Bronchial epithelial cell (primary cell): ENCODE data around the gene SLC19A3. TPM values are rescaled to one million over a fixed set of nuclear protein-coding genes. Genes with fewer than 3 reads are reported as not detected.
"Not testable (repeated sequence)": the region's sequence is repeated elsewhere in the genome, so short reads cannot be mapped to it uniquely, and the experiment has no call there.

Source experiments
- DNase-seq: peaks from one replicate; pipeline ENCODE4 v3.0.0-alpha.2; 2010; ENCODE audit warnings: low read depth
- FAIRE-seq: peaks from 2 replicates; lab custom pipeline; 2011; peaks lifted over from hg19 to GRCh38; lab: Jason Lieb, UNC
- H3K27me3 ChIP-seq: 2 replicates; pipeline ENCODE4 v1.5.1; 2011; ENCODE audit warnings: low read length; ENCODE audit not compliant: control insufficient read depth, insufficient read depth
- H3K36me3 ChIP-seq: 2 replicates; pipeline ENCODE4 v1.5.1; 2011; ENCODE audit warnings: low read length; ENCODE audit not compliant: control insufficient read depth, insufficient read depth
- H3K4me3 ChIP-seq: 2 replicates; pipeline ENCODE4 v1.5.1; 2011; ENCODE audit warnings: mild to moderate bottlenecking, low read depth, low read length, control low read depth
- CTCF ChIP-seq: IDR thresholded peaks from 2 replicates; pipeline ENCODE4 v1.5.1; 2011; ENCODE audit warnings: mild to moderate bottlenecking, moderate library complexity, low read length, control low read depth, inconsistent platforms; ENCODE audit not compliant: insufficient read depth, severe bottlenecking
- total RNA-seq: library from RNA; depleted of rRNA; stranded (reverse); fragments of >200 nt; gene quantifications from 2 replicates; pipeline ENCODE4 v1.2.1, GENCODE V29; 2014

Gene SLC19A3
- total RNA-seq, 1 donor from 2014 or later: not detected

DNA sequence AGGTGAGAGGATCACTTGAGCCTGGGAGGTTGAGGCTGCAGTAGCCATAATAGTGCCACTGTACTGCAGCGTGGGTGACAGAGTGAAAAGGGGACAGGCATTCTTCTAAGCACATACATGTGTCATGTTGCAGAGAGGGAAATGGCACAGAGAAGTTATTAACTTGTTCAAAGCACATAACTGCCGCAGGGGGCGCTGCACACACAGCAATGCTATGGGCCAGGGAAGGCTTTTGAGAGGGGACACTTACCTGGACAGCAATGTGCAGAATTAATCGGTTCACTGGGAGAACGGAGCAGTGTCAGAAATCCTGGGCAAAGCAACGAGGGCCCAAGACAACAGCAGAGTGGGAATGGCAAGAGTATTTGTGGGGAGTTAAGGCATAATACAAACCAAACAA is 30.3 kb upstream of the SLC19A3 start:
- DNase-seq (peak; percentile 8), FAIRE-seq (no peak)
- Histone ChIP-seq H3K4me3 (no peak overlapping the region), H3K36me3 (no peaks in the 10 kb centered on the region), H3K27me3 (no peaks in the 10 kb centered on the region)
- TF ChIP-seq CTCF: peak; percentile 30

GRCh38 chr2:227745594-227745993 is 27.8 kb upstream of the SLC19A3 start, which contains the start of gene SCYGR8:
Gene SCYGR8, plus strand, starts transcription at chr2:227745894. Its CDS starts 0 bp downstream, at chr2:227745894.
- DNase-seq (no peak), FAIRE-seq (no peak)
- H3K27me3 ChIP-seq: no peaks in the 10 kb centered on the region
- H3K36me3 ChIP-seq: no peaks in the 10 kb centered on the region
- TF ChIP-seq CTCF: no peak
- no peak within 1 kb of the TSS for H3K4me3 ChIP-seq

- not testable (repeated sequence) for H3K36me3 ChIP-seq, FAIRE-seq, H3K4me3 ChIP-seq, H3K27me3 ChIP-seq, DNase-seq
Measured at GRCh38 chr2:227740705-227741104, 22.9 kb upstream of the SLC19A3 start.

DNA sequence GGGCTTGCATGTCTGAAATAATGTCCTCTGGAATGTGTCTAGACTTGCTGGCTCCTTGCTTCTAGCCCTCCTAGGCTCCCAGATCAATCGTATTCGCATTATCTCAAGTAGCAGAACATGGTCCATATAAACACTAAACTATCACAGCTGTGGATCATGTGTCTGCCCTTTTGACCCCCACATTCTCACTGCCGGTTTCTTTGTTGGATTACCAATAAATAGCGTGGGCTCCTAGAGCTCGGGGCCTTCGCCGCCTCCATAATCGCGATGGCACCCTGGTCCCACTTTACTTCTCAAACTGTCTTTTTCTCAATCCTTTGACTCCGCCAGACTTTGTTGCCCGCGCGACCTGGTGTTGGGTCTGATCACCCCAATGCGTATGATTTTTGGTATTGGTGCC is 21.5 kb upstream of the SLC19A3 start:
- Histone ChIP-seq H3K27me3 (no peaks in the 10 kb centered on the region), H3K36me3 (no peaks in the 10 kb centered on the region), H3K4me3 (no peak overlapping the region)
- no peak for TF ChIP-seq CTCF
- DNase-seq: no peak
- no peak for FAIRE-seq

GRCh38 chr2:227728035-227728434 is 10.2 kb upstream of the SLC19A3 start, which contains the start of gene SCYGR7:
Gene SCYGR7, plus strand, starts transcription at chr2:227728335. Its CDS starts 0 bp downstream, at chr2:227728335.
- FAIRE-seq (no peak), DNase-seq (no peak)
- H3K4me3 ChIP-seq: no peak within 1 kb of the TSS
- no peaks in the 10 kb centered on the region for H3K27me3 ChIP-seq
- H3K36me3 ChIP-seq: no peaks in the 10 kb centered on the region
- TF ChIP-seq CTCF: no peak

- Histone ChIP-seq H3K36me3 (no peaks in the 10 kb centered on the region), H3K27me3 (no peaks in the 10 kb centered on the region), H3K4me3 (no peak within 1 kb of the TSS)
- no peak for DNase-seq
- no peak for FAIRE-seq
- TF ChIP-seq CTCF: no peak
Measured at GRCh38 chr2:227724394-227725039, 6.7 kb upstream of the SLC19A3 start, which contains the start of gene SCYGR6. Gene SCYGR6, minus strand, starts transcription at chr2:227724757. Its CDS starts 0 bp downstream, at chr2:227724757.

DNA sequence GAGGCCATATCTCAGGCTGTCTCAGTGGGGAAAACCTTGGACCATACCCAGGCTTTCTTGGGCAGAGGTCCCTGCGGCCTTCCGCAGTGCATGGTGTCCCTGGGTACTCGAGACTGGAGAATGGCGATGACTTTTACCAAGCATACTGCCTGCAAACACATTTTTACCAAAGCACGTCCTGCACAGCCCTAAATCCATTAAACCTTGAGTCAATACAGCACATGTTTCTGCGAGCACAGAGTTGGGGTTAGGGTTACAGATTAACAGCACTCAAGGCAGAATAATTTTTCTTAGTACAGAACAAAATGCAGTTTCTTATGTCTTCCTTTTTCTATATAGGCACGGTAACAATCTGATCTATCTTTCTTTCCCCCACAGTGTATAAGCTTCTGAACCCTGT is 5.0 kb upstream of the SLC19A3 start:
- not testable (repeated sequence) for H3K4me3 ChIP-seq, DNase-seq, H3K36me3 ChIP-seq, H3K27me3 ChIP-seq, FAIRE-seq
